RPMI8226 (cell line): Measurements from ENCODE around the gene BLVRA.
"Not testable (repeated sequence)": the region's sequence is repeated elsewhere in the genome, so short reads cannot be mapped to it uniquely, and the experiment has no call there.

Source experiments
- DNase-seq: peaks from one replicate; pipeline ENCODE4 v3.0.0-alpha.2; 2015

The BLVRA gene

GRCh38 chr7:43810195-43810941 is 51.9 kb downstream of the BLVRA start:
- DNase-seq = peak; percentile 66

- DNase-seq = no peak
These were observed 56.9 kb downstream of the BLVRA start for GRCh38 chr7:43815373-43815772.

GRCh38 chr7:43816046-43816797 is 57.7 kb downstream of the BLVRA start:
- not testable (repeated sequence) for DNase-seq

- not testable (repeated sequence) for DNase-seq
These were observed 64.9 kb downstream of the BLVRA start for GRCh38 chr7:43823425-43823824.

GRCh38 chr7:43823941-43824340 is 65.5 kb downstream of the BLVRA start:
- no peak for DNase-seq

- not testable (repeated sequence) for DNase-seq
These were observed 66.0 kb downstream of the BLVRA start for GRCh38 chr7:43824513-43824912.

GRCh38 chr7:43824963-43825362 is 66.5 kb downstream of the BLVRA start:
- DNase-seq = no peak

GRCh38 chr7:43825391-43825808 is 66.9 kb downstream of the BLVRA start:
- no peak for DNase-seq

- DNase-seq = not testable (repeated sequence)
These were observed 72.4 kb downstream of the BLVRA start for GRCh38 chr7:43830917-43831316.

GRCh38 chr7:43834463-43835251 is 76.2 kb downstream of the BLVRA start:
- peak; percentile 69 for DNase-seq

GRCh38 chr7:43838201-43838658 is 79.8 kb downstream of the BLVRA start:
- no peak for DNase-seq

GRCh38 chr7:43843296-43843695 is 84.8 kb downstream of the BLVRA start:
- no peak for DNase-seq

- DNase-seq = no peak
These were observed 85.8 kb downstream of the BLVRA start for GRCh38 chr7:43844257-43844656.

GRCh38 chr7:43844662-43845061 is 86.2 kb downstream of the BLVRA start:
- no peak for DNase-seq

GRCh38 chr7:43847496-43847895 is 89.0 kb downstream of the BLVRA start:
- no peak for DNase-seq

GRCh38 chr7:43849047-43849446 is 90.6 kb downstream of the BLVRA start:
- no peak for DNase-seq

GRCh38 chr7:43850348-43851116 is 92.1 kb downstream of the BLVRA start:
- DNase-seq = peak; percentile 90

- no peak for DNase-seq
These were observed 93.3 kb downstream of the BLVRA start for GRCh38 chr7:43851805-43852204.

- no peak for DNase-seq
These were observed 96.7 kb downstream of the BLVRA start for GRCh38 chr7:43855176-43855575.

- no peak for DNase-seq
These were observed 97.8 kb downstream of the BLVRA start for GRCh38 chr7:43856316-43856715.
